ENCODE results near the gene UBE3C. TPM values are rescaled to one million over a fixed set of nuclear protein-coding genes. Genes with fewer than 3 reads are reported as not detected.

The UBE3C gene
- total RNA-seq, 2 donors from 2014 or later = 55.0 to 93.6 TPM

DNA sequence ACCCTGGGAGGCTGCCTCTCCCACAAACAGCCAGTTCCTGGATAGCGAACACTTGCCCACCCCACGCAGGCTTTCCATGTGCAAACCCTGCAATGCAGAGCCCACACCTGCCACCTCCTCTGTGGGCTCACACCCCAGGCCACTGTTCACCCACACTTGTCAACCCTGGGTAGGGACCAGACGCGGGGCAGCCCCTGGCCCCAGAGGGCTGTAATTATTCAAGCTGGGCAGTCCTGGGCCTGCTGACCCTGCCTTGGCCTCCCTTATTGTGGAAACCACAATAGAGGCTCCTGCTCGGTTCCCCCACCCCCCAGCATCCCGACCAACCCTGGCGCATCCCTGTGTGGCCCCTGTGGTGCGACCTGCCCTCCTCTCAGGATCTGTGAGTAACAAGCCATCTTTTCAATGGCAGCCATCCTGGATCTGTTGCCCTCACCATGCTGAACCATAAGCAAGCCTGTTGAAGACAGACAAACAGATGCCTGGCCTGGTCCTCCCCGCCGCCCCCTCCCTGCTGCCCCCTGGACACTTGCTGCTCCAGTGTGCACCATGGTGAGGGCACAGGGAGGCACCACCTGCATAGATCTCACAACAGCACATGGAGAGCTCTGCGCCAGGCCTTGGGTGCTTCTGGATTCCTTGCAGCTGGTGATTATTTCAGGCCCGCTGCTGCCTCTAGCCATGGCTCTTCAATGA, 15.8 kb upstream of the UBE3C start:
- Histone ChIP-seq H3K27me3 (replicated peaks; ENCODE audit: insufficient read depth) (no peaks in the 10 kb centered on the region), H3K27ac (no peak overlapping the region), H3K4me3 (no peak overlapping the region), H3K36me3 (no peaks in the 10 kb centered on the region), H3K4me1 (ENCODE audit: control insufficient read depth in 1 of 2, low read depth in 2 of 2) (no peaks in the 10 kb centered on the region), H3K9me3 (no peaks in the 10 kb centered on the region)
- TF ChIP-seq CTCF (IDR thresholded peaks at IDR 0.05) = no peak
- no peak for ATAC-seq (ENCODE audit: insufficient number of reproducible peaks, low FRiP score, low read depth)
- DNase-seq (ENCODE audit: low spot score) = no peak

- H3K9me3 ChIP-seq = no peaks in the 10 kb centered on the region
- no peaks in the 10 kb centered on the region for H3K27me3 ChIP-seq (replicated peaks; ENCODE audit: insufficient read depth)
- H3K36me3 ChIP-seq = no peaks in the 10 kb centered on the region
- no peaks in the 10 kb centered on the region for H3K4me1 ChIP-seq (ENCODE audit: control insufficient read depth in 1 of 2, low read depth in 2 of 2)
- no peak overlapping the region for H3K27ac ChIP-seq
- ATAC-seq (ENCODE audit: insufficient number of reproducible peaks, low FRiP score, low read depth) = no peak
- no peak overlapping the region for H3K4me3 ChIP-seq
- no peak for TF ChIP-seq CTCF (IDR thresholded peaks at IDR 0.05)
- no peak for DNase-seq (ENCODE audit: low spot score)
Measured at GRCh38 chr7:157124690-157125089, 14.0 kb upstream of the UBE3C start.

DNA sequence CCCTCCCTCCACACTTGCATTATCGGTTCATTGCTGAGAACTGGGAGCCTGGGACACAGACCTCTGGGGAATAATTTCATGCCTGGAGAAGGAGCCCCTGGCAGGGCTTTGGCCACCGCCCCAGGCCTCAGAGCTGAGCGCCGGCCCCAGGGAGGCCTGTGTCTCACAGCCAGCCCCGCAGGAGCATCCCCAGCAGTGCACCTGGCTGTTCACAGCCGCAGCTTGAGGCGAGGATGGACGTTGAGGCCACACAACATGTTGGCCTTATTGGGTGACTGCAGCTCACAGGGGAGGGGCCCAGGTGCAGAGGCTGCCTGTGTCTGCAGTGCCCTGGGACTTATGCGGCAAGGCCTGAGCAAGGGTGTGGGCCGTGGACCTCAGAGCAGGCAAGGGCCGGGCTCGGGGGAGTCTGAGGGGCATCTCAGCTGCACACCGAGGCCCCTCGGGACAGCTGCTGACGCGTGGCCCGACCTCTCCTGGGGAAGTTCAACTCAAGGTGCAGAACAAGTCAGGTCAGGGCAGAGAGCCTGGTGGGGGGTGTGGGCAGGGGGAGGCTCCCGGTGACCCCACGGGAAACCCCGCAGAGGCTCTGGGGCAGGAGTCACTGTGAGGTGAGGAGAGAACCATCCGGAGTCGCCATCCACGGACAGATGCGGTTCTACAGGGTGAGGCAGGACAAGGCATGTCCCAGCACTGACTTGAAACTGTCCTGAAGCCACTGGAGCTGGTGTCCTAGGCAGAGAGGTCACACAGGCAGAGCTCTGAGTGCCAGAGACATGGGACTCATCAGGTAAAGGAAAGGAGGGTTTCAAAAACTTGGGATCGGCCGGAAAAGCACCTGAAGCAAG, 13.1 kb upstream of the UBE3C start:
- Histone ChIP-seq H3K27me3 (replicated peaks; ENCODE audit: insufficient read depth) (no peaks in the 10 kb centered on the region), H3K27ac (no peak overlapping the region), H3K36me3 (no peaks in the 10 kb centered on the region), H3K4me1 (ENCODE audit: control insufficient read depth in 1 of 2, low read depth in 2 of 2) (no peaks in the 10 kb centered on the region), H3K4me3 (no peak overlapping the region), H3K9me3 (no peaks in the 10 kb centered on the region)
- ATAC-seq (ENCODE audit: insufficient number of reproducible peaks, low FRiP score, low read depth) (no peak), DNase-seq (ENCODE audit: low spot score) (no peak)
- no peak for TF ChIP-seq CTCF (IDR thresholded peaks at IDR 0.05)

DNA sequence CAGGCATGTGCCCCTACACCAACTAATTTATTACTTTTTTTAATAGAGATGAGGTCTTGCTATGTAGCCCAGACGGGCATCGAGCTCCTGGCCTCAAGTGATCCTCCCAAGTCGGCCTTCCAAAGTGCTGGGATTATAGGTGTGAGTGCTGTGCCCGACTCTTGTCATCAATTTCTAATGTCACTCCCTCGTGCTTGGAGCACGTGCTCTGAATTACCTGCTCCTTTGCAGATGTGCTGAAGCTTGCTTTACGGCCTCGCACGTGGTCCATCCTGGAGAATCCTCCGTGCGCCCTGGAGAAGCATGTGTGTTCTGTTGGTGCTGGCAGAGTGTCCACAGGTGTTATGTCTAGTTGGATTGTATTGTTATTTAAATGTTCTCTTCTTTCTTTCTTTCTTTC, 11.8 kb upstream of the UBE3C start:
- no peak for DNase-seq (ENCODE audit: low spot score)
- TF ChIP-seq CTCF (IDR thresholded peaks at IDR 0.05) = no peak
- no peaks in the 10 kb centered on the region for H3K4me1 ChIP-seq (ENCODE audit: control insufficient read depth in 1 of 2, low read depth in 2 of 2)

GRCh38 chr7:157129200-157129599, 9.5 kb upstream of the UBE3C start:
- no peak for TF ChIP-seq CTCF (IDR thresholded peaks at IDR 0.05)
- H3K27me3 ChIP-seq (replicated peaks; ENCODE audit: insufficient read depth) = no peaks in the 10 kb centered on the region

More for the DNA sequence above, 11.8 kb upstream of the UBE3C start:
- no peak for ATAC-seq (ENCODE audit: insufficient number of reproducible peaks, low FRiP score, low read depth)
- Histone ChIP-seq H3K27me3 (replicated peaks; ENCODE audit: insufficient read depth) (no peaks in the 10 kb centered on the region), H3K9me3 (no peaks in the 10 kb centered on the region), H3K27ac (no peak overlapping the region), H3K4me3 (no peak overlapping the region), H3K36me3 (no peaks in the 10 kb centered on the region)

More at GRCh38 chr7:157129200-157129599, 9.5 kb upstream of the UBE3C start:
- DNase-seq (ENCODE audit: low spot score) (no peak), ATAC-seq (ENCODE audit: insufficient number of reproducible peaks, low FRiP score, low read depth) (no peak)
- Histone ChIP-seq H3K27ac (no peak overlapping the region), H3K36me3 (no peaks in the 10 kb centered on the region), H3K4me3 (no peak overlapping the region), H3K9me3 (no peaks in the 10 kb centered on the region), H3K4me1 (ENCODE audit: control insufficient read depth in 1 of 2, low read depth in 2 of 2) (no peaks in the 10 kb centered on the region)

Measured in thoracic aorta (tissue), 2 donors.